ENCODE measurements around the gene ZNF333.

ZNF333 gene

DNA sequence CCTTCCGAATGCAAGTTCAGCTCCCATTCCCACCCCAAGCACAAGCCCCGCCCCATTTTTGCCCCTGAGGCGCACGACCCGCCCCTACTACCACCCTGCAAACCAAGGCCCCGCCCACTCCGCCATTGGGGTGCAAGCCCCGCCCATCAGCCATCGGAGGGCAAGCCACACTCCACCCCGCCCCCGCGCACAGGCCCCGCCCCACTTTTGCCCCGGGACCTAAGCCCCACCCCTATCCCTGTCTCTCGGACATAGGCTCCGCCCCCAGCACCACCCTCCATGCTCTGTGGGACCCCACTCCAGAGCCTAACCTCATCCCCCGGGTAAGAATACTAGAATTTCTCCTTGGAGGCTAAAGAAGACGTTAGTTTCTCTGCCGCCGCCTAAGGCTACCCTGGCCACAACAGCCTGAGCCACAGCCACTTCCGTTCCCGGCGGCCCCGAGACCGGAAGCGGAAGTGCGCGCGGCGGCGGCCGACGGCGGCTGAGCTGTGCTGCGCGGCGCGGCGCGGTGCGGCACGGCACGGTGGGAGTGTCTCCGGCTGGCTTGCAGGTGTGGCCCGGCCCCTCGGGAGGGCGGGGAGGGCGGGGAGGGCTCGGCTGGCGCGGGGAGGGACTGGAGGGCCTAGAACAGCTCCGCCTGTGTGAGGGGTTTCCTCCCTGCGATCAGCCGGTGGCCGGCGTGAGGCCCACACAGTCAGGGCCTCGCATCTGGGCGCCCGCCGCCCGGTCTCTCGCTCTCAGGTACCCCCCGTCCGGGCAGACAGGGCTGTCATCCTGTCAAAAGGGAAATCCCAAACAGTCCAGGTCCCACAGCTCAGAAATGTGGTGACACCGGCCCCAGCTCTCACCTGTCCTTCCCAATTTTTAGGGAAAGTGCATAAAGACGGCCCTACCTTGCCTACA lies at the start of gene ZNF333:
TSS of gene ZNF333 (plus strand) at position 451 of the 906 bp plus-strand sequence. CDS start 3,444 bp downstream, outside the sequence.
- DNase-seq: peak; percentile 80

- DNase-seq: no peak
Observed at GRCh38 chr19:14648506-14648905, 41.3 kb upstream of the ZNF333 start.

GRCh38 chr19:14649020-14649419 lies 40.8 kb upstream of the ZNF333 start:
- no peak for DNase-seq

- no peak for DNase-seq
Observed at GRCh38 chr19:14650161-14650560, 39.7 kb upstream of the ZNF333 start.

DNA sequence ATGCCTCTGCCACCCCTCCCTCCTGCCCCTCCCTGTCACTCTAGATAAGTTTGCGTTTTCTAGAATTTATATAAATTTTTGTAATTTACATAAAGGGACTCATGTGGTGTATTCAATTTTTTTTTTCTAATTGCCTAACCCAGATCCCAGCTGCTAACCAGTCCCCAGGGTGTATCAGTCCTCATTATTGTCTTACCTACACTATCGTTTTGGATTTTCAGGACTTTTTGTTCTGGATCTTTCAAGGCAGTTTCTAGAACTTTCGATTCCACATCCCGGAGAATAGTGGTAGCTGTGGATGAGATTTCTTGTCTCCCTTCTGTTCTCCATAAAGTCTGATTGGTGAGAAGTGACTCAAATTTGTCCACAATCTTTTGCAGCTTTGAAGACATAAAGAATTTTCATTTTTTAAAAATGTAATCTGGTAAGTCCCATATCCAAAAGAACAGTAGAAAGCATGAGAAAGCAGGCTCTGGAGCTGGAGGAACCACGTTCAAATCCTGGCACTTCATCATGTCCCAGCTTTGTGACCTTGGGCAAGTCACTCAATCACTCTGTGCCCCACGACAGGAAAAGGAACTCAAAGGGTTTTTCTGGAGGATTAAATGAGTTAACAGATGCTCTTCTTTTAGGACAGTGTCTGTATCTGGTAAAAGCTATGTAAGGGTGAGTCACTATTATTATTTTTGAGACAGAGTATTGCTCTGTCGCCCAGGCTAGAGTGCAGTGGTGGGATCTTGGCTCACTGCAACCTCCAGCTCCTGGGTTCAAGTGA lies 34.9 kb upstream of the ZNF333 start:
- DNase-seq: no peak

DNA sequence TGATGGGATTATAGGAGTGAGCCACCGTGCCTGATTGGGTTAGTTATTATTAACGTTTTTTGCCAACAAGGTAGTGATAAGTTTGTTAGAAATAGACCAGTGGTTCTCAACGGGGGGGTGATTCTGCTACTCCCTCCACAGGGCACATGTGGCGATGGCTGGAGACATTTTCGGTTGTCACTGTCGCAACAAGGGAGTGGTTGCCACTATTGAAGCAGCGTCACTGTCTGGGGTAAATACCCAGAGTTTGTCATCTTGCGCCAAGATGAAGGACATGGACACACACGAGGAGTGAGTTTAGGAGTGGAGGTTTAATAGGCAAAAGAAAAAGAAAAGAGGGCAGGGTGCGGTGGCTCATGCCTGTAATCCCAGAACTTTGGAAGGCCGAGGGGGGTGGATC lies 34.1 kb upstream of the ZNF333 start:
- no peak for DNase-seq

DNA sequence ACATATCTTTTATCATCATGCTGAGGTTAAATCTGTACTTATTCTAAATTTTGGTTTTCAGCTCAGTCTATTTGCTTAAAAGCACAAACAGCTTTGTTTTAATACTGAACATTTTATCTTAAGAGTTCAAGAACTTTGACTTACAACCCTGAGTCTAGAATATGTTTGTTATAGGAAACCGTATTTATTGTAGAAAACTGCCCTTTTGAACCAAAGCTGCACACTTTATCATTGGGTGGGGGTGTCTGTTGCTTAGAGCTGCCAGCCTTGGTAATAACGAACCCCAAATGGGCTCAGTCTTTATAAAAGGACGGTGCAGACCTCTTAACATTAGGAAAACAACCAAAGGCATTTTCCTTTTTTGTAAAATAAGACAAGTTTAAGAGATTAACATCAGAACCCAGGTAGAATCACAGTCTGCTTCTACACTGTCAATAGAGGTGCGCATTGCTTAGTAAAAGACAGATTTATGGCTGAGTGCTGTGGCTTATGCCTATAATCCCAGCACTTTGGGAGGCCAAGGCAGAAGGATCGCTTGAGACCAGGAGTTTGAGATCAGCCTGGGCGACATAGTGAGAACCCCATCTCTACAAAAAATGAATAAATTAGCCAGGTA lies 29.9 kb upstream of the ZNF333 start:
- DNase-seq: no peak

DNA sequence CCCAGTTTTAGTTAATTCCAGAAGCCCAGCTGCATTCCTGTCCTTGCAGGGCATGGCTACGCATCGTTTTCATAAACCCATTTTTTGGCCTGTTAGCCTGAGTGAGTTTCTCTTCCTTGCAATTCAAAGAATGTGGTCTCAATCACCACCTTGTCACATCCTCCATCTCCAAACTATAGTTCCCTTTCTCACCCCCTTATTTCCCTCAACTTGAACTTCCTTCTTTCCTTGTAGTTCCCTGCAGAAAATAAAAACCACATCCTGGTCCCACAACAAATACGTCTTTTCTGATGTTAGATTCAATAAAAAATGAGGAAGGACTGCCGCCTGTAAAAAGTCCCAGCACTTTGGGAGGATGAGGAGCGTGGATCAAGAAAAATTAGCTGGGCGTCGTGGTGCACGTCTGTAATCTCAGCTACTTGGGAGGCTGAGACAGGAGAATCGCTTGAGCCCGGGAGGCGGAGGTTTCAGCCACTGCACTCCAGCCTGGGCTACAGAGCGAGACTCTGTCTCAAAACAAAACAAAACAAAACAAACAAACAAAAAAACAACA lies 28.4 kb upstream of the ZNF333 start:
- no peak for DNase-seq

DNA sequence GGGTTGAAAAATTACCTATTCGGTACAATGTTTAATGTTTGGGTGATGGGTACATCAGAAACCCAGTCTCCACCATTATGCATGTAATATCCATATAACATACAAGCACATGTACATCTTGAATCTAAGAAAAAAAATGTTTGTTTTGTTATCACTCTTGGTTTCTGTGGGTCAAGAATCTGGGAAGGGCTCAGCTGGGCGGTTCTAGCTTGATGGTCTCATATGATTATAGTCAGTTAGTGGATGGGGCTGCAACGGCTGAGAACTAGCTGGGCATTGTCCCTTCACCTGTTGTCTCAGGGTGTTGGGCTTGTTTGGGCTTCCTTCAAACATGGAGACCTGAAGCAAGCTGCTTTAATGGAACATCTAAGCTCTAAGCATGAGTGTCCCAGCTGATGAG lies 19.9 kb upstream of the ZNF333 start:
- no peak for DNase-seq

DNA sequence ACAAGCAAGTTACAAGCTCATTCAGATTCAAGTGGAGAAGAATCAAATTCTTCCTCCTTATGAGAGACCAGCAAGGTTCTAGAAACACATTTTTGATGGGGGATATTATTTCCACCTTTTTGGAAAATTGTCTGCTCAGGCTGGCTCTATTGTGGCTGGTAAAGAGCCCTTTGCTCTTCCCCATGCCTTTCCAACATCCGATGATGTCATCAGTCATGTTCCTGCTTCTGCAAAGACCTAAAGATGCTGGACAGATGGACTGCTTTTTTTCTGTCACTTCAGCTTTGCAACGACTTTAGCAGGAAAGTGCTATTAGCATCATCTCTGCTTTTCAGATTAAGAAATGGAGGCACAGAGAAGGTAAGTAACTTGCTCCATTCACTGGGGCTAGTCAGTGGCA lies 19.4 kb upstream of the ZNF333 start:
- DNase-seq: no peak

DNA sequence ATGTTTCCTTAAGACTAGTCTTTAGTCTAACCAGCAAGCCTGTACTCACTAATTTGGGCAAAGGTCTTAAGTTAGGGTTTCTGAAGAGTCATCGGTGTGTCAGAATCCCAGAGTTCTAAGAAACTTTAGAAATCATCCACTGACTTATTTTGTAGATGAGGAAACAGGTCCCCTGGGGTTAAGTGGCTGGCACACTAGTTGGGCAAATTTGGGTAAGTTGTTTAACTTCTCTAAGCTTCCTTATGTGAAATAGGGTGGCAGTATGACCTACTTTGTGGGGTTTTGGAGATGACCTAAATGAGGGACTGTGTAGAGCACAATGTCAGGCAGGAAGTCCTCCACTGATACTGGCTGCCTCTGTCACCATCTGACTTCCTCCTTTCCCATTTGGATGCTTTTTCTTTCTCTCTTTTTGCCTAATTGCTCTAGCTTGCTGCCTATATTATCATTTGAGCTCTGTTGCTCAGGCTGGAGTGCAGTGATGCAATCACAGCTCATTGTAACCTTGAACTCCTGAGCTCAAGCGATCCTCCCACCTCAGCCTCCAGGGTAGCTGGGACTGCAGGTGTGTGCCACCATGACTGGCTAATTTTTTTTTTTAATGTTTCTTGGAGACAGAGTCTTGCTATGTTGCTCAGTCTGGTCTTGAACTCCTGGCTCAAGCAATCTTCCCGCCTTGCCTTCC lies 17.5 kb upstream of the ZNF333 start:
- no peak for DNase-seq

DNA sequence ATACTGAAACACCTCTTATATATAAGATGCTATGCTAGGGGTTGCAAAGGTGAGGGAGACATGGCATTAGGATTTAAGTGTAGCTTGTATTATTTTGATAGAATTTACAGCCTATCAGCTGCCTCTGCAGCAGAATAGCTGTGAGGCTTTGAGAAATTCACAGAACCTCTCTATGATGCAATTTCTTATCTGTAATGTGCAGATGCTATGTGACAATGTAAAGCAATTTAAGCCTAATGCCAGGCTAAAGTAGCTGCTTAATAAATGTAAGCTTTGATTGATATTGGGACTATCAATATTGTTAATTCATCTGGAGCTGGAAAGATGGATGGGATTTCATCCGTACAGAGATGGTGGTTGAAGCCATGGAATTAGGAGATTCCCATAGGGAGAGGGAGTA lies 16.8 kb upstream of the ZNF333 start:
- no peak for DNase-seq

- no peak for DNase-seq
Observed at GRCh38 chr19:14674764-14675163, 15.1 kb upstream of the ZNF333 start, which contains the start of gene ADGRE3. ADGRE3 (minus strand) TSS chr19:14674844; CDS start chr19:14674770, 74 bp downstream.

GRCh38 chr19:14676762-14677161 lies 13.1 kb upstream of the ZNF333 start:
- no peak for DNase-seq

DNA sequence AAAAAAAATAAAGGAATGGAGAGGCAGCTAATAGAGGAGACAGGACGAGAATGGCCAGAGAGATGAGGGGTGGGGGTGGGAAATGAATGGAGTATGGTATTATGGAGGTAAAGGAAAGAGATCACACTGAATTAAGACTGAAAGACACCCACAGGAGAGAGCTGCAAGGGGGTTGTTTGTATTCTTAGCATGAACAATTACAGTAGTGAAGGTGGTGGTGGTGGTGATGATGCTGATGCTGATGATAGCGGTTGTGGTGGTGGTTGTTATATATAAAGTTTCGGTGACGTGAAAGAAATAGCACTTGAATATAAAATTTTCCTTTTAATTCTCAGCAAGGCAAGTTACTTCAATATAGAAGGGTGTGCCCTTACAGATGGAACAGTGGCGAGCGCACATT lies 12.4 kb upstream of the ZNF333 start:
- no peak for DNase-seq

GRCh38 chr19:14678199-14678598 lies 11.6 kb upstream of the ZNF333 start:
- no peak for DNase-seq

DNA sequence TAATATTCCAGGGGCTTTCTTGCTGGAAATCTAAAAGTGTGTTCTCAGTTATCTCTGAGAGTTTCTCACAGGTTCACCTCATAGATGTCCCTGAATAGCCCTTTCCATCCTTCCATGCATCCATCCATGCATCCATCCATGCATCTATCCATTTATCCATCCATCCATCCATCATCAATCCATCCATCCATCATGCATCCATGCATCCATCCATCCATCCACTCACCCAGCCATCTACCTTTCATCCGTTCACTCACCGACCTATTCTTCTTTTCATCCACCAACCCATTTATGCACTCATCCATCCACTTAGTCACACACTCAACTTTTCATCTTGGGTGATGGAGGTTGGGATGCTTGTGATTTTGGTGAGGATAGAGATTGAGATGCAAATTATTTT lies 7.8 kb upstream of the ZNF333 start:
- DNase-seq: no peak

DNA sequence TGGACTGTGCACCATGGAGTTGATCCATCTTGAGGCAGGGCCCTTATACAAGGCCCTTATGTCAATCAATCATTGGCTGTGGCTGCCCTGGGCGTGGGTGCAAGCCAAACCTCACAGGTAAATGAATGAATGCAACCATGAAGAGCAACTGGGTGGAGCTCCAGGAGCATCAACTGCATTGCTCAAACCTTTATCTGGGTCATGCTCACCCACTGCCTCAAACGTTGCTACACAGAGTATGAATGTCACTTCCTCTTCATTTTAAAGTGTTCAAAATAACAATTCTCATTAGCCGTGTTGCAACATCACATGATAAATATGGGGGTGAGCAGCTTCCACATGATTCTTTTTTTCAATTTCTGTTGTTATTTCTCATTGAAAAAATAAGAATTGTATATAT lies 6.4 kb upstream of the ZNF333 start:
- DNase-seq: no peak

DNA sequence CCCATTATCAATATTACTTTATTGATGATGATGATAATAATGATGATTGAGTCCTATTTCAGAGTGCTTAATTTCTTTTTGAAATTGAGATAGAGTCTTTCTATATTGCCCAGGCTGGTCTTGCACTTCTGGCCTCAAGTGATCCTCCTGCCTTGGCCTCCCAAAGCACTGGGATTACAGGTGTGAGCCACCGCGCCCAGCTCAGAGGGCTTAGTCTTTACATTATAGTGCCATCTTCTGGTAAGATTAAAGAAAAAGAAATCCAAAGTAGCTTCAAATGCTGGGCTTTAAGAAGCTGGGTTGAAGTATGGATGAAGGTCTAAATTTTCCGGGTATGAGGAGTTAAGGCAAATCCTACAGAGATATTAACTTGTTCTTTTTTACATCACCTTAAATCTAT lies 3.4 kb upstream of the ZNF333 start:
- no peak for DNase-seq

DNA sequence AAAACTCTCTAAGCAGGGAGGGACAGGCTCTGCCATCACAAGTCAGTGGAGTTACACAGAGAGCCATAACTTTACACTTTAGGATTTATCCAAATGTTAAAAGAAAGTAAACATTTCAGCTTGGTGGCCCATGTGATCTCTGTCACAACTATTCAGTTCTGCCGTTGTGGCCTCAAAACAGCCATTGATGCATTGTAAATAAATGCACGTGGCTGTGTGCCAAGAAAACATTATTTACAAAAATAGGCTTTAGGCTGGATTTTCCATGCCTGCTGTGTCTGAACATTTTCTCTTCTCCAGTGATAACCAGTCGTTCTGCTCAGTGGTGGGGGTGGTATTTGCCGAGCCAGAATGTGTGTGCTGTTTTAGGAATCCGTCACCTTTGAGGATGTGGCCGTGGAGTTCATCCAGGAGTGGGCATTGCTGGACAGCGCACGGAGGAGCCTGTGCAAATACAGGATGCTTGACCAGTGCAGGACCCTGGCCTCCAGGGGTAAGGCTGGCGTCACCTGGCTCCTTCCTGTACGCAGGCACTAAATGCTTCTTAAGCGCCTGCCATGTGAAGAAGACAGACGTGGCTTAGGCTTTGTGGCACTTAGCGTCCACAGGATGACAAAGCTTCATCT lies 4.9 kb downstream of the ZNF333 start:
- DNase-seq: no peak

- DNase-seq: no peak
Observed at GRCh38 chr19:14695471-14695870, 5.6 kb downstream of the ZNF333 start.

GRCh38 chr19:14699641-14700040 lies 9.8 kb downstream of the ZNF333 start:
- no peak for DNase-seq
